ENCODE measurements around the gene AGPAT3.

The AGPAT3 gene

DNA sequence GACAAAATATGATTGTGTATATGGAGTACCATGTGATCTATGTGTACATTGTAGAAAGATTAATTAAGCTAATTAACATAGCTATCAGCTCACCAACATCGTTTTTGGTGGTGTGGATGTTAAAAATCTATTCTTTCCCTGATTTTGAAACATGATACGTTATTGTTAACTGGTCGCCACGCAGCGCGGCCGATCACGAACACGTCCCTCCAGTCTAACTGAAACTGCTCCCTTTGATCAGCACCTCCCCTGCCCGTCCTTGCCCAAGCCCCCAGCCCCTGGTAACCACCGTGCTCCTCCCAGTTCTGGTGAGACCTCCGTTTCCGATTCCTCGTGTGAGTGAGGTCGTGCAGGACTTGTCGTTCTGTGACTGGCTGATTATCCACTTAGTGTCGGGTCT, 67.0 kb downstream of the AGPAT3 start:
- H3K36me3 Mint-ChIP-seq (ENCODE audit: low read depth): no peaks in the 10 kb centered on the region
- DNase-seq: no peak
- H3K9me3 Mint-ChIP-seq: no peaks in the 10 kb centered on the region
- TF ChIP-seq, protein P1, sequence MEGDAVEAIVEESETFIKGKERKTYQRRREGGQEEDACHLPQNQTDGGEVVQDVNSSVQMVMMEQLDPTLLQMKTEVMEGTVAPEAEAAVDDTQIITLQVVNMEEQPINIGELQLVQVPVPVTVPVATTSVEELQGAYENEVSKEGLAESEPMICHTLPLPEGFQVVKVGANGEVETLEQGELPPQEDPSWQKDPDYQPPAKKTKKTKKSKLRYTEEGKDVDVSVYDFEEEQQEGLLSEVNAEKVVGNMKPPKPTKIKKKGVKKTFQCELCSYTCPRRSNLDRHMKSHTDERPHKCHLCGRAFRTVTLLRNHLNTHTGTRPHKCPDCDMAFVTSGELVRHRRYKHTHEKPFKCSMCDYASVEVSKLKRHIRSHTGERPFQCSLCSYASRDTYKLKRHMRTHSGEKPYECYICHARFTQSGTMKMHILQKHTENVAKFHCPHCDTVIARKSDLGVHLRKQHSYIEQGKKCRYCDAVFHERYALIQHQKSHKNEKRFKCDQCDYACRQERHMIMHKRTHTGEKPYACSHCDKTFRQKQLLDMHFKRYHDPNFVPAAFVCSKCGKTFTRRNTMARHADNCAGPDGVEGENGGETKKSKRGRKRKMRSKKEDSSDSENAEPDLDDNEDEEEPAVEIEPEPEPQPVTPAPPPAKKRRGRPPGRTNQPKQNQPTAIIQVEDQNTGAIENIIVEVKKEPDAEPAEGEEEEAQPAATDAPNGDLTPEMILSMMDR (IDR thresholded peaks at IDR 0.05): no peak
- no peaks in the 10 kb centered on the region for H3K27me3 Mint-ChIP-seq (ENCODE audit: low read depth, poor library complexity)
- no peak overlapping the region for H3K4me3 Mint-ChIP-seq
- peak overlapping the region; percentile 37 for H3K27ac Mint-ChIP-seq
- H3K4me1 Mint-ChIP-seq: peaks cover 54% of the 10 kb centered on the region

DNA sequence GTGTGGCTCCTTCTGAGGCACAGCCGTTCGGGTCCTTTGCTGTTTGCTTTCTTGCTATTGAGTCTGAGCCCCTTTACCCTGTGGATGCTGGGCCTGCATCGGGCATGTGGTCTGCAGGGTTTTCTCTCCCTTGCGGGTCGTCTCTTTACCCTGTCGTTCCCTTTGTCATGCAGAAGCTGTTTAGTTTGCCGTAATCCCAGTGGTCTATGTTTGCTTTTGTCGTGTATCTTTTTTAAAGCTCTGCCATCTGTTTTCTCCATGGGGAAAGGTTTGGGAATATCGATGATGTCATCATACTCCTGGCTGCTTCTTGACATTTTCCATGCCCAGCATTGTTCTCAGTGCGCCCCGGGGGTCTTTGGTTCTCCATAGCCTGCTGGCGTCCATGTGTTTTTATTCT, 68.2 kb downstream of the AGPAT3 start:
- no peaks in the 10 kb centered on the region for H3K27me3 Mint-ChIP-seq (ENCODE audit: low read depth, poor library complexity)
- H3K4me1 Mint-ChIP-seq: peaks cover 54% of the 10 kb centered on the region
- no peaks in the 10 kb centered on the region for H3K36me3 Mint-ChIP-seq (ENCODE audit: low read depth)
- H3K9me3 Mint-ChIP-seq: no peaks in the 10 kb centered on the region
- no peak for DNase-seq
- no peak overlapping the region for H3K27ac Mint-ChIP-seq
- TF ChIP-seq, protein P1 (IDR thresholded peaks at IDR 0.05): no peak
- H3K4me3 Mint-ChIP-seq: no peak overlapping the region

DNA sequence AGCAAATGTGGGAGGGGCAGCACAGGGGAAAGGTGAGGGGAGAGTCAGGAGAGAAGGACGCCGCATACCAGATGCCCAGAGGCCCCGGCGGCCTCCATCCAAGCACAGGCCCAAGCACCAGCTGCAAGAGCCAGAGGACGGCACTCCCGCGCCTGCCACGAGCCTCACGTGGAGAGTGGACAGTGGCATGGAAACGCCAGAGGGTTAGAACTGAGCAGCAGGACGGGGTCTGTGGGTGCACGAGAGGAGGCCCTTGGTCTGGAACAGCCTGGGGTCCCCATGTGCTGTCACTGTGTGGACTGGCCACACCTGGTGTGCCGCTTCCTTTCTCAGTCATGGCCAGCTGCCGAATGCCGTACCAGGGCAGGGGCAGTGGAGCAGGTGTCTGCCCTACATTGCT, 68.7 kb downstream of the AGPAT3 start:
- no peak overlapping the region for H3K4me3 Mint-ChIP-seq
- H3K27ac Mint-ChIP-seq: no peak overlapping the region
- no peaks in the 10 kb centered on the region for H3K9me3 Mint-ChIP-seq
- no peak for DNase-seq
- H3K36me3 Mint-ChIP-seq (ENCODE audit: low read depth): no peaks in the 10 kb centered on the region
- TF ChIP-seq, protein P1 (IDR thresholded peaks at IDR 0.05): no peak
- no peaks in the 10 kb centered on the region for H3K27me3 Mint-ChIP-seq (ENCODE audit: low read depth, poor library complexity)
- H3K4me1 Mint-ChIP-seq: peaks cover 52% of the 10 kb centered on the region

DNA sequence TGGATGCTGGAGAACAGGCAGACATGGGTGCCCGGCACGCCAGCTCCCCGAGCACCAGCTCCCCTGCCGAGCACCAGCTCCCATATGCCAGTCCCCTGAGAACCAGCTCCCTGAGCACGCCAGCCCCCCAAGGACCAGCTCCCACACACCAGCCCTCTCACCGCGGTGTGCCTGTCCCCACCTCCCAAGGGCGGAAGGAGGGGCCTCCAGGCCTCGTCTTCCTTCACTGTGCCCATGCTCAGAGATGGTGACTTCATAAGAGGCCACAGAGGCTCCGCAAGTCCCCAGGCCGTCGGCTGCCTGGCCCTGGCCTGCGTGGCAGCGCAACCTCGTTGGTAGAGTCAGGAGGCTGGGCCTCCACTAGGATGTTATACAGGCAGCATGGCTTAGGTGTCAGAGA, 69.1 kb downstream of the AGPAT3 start:
- DNase-seq: no peak
- H3K27me3 Mint-ChIP-seq (ENCODE audit: low read depth, poor library complexity): no peaks in the 10 kb centered on the region
- no peaks in the 10 kb centered on the region for H3K9me3 Mint-ChIP-seq
- peak overlapping the region; percentile 54 for H3K27ac Mint-ChIP-seq
- H3K36me3 Mint-ChIP-seq (ENCODE audit: low read depth): no peaks in the 10 kb centered on the region
- H3K4me3 Mint-ChIP-seq: no peak overlapping the region
- TF ChIP-seq, protein P1 (IDR thresholded peaks at IDR 0.05): no peak
- H3K4me1 Mint-ChIP-seq: peaks cover 52% of the 10 kb centered on the region

DNA sequence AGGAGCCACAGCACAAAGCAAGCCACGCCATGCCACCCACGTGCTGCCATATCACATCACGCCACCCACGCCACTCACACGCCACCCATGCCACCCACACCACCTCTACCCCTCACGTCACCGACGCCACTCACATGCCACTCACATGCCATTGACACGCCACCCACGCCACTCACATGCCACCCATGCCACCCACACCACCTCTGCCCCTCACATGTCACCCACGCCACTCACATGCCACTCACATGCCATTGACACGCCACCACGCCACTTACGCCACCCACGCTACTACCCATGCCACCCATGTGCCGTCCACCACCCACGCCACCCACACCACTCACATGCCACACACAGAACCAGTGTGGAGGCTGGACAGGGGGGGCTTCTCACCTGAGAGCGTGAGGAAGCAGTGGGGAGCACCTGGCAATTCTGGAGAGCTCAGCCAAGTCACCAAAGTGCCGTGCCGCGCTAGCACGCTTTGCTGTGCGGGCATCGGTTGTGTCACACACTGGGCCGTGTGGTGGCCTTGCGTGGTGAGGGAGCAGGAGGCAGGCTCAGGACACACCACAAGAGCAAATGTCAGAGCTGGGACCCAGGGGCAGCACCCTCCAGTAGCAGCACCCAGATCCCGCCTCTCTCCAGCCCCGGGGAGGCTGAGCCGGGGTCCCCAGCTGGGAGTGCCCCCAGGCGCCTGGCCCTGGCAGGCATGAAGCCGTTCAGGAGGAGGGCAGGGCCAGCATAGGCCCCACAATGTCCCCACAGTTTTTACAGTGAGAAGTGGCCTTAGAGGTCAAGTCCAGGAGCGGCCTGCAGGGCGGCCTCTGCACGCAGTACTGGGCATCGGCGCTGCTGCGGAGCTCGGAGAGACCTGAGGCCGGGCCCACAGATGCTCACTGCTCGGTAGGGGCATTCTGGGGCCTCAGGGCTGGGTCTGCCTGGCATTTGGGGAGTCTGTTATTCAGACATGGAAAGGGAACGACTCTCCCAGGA, 70.0 kb downstream of the AGPAT3 start:
- Mint-ChIP-seq H3K27me3 (ENCODE audit: low read depth, poor library complexity) (no peaks in the 10 kb centered on the region), H3K4me3 (no peak overlapping the region), H3K4me1 (peaks cover 47% of the 10 kb centered on the region), H3K9me3 (no peaks in the 10 kb centered on the region), H3K27ac (peak overlapping the region; percentile 32), H3K36me3 (ENCODE audit: low read depth) (no peaks in the 10 kb centered on the region)
- no peak for DNase-seq
- TF ChIP-seq, protein P1 (IDR thresholded peaks at IDR 0.05): no peak

DNA sequence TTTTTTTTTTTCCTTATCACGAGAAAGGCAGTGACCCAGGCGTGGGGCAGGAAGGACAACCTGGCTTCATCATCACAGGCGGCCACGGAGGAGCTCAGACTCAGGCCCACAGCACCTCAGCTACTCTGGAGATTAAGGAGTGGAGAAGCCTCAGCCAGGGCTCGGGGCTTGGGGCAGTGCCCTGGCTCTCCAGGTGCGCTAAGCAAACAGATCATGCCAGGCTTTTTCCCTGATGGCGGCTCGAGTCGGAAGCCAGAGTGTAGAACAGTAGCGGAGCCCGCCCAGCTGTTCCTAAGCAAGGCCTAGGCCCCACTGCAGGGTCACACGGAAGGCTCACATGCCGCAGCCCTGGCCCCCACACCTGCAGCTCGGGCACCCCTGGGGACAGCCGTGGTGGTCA, 70.7 kb downstream of the AGPAT3 start:
- H3K9me3 Mint-ChIP-seq: no peaks in the 10 kb centered on the region
- no peaks in the 10 kb centered on the region for H3K36me3 Mint-ChIP-seq (ENCODE audit: low read depth)
- H3K4me1 Mint-ChIP-seq: peaks cover 44% of the 10 kb centered on the region
- no peak for DNase-seq
- H3K27ac Mint-ChIP-seq: no peak overlapping the region
- H3K27me3 Mint-ChIP-seq (ENCODE audit: low read depth, poor library complexity): no peaks in the 10 kb centered on the region
- H3K4me3 Mint-ChIP-seq: no peak overlapping the region
- TF ChIP-seq, protein P1 (IDR thresholded peaks at IDR 0.05): no peak
